Measurements from ENCODE around the gene CITED2. TPM values are rescaled to one million over a fixed set of nuclear protein-coding genes. Genes with fewer than 3 reads are reported as not detected.

The CITED2 gene
- total and polyA plus RNA-seq, 2 donors from 2014 or later = 72.1 to 215 TPM

DNA sequence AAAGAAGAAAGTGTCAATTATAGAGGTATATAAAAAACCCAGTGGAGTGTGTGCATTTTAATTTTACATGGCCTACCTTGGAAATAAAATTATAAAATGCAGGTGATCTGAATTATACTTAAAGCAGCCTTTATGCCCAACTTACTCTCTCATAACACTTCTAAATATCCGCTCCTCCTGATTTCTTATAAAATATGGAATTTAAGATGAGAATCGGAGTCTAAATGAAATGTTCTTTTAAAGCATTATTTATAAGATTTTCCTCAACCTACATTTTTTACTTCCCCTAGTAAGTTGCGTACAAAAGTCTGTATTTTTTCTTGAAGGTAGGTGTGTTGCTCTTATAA lies 3.5 kb downstream of the CITED2 start:
- no peak for DNase-seq
- H3K9me3 ChIP-seq (ENCODE audit: control insufficient read depth in 2 of 3, insufficient read depth in 1 of 3, low read length in 3 of 3) = no peaks in the 10 kb centered on the region
- H3K9ac ChIP-seq (ENCODE audit: low read length in 3 of 3) = peak overlapping the region; percentile 70 to 77 (median 74)
- TF ChIP-seq, protein P1, sequence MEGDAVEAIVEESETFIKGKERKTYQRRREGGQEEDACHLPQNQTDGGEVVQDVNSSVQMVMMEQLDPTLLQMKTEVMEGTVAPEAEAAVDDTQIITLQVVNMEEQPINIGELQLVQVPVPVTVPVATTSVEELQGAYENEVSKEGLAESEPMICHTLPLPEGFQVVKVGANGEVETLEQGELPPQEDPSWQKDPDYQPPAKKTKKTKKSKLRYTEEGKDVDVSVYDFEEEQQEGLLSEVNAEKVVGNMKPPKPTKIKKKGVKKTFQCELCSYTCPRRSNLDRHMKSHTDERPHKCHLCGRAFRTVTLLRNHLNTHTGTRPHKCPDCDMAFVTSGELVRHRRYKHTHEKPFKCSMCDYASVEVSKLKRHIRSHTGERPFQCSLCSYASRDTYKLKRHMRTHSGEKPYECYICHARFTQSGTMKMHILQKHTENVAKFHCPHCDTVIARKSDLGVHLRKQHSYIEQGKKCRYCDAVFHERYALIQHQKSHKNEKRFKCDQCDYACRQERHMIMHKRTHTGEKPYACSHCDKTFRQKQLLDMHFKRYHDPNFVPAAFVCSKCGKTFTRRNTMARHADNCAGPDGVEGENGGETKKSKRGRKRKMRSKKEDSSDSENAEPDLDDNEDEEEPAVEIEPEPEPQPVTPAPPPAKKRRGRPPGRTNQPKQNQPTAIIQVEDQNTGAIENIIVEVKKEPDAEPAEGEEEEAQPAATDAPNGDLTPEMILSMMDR (IDR thresholded peaks at IDR 0.05; ENCODE audit: borderline replicate concordance, extremely low read depth, insufficient read depth) = no peak
- FAIRE-seq = no peak
- no peaks in the 10 kb centered on the region for H3K27me3 ChIP-seq (ENCODE audit: control insufficient read depth, insufficient read depth, low read length)
- peaks cover 0 to 14% (median 5%) of the 10 kb centered on the region in 3 donors for H3K36me3 ChIP-seq (ENCODE audit: control insufficient read depth in 2 of 3, insufficient read depth in 3 of 3, low read length in 3 of 3)
- H3K4me3 ChIP-seq (ENCODE audit: low read length in 3 of 3) = peak overlapping the region; percentile 95 to 98 (median 97)
- H3K4me1 ChIP-seq (ENCODE audit: control insufficient read depth in 2 of 3, insufficient read depth in 2 of 3, low read depth in 1 of 3, low read length in 3 of 3) = peaks cover 0 to 14% (median 7%) of the 10 kb centered on the region in 3 donors
- intact Hi-C loops (cut with DNase I) = loop anchor here (10.0 kb wide), 1 partner anchor 684 kb away; no protein-coding TSS in a partner anchor
- peak overlapping the region; percentile 44 to 98 for H3K27ac ChIP-seq (ENCODE audit: low read depth in 2 of 2, low read length in 2 of 2)

DNA sequence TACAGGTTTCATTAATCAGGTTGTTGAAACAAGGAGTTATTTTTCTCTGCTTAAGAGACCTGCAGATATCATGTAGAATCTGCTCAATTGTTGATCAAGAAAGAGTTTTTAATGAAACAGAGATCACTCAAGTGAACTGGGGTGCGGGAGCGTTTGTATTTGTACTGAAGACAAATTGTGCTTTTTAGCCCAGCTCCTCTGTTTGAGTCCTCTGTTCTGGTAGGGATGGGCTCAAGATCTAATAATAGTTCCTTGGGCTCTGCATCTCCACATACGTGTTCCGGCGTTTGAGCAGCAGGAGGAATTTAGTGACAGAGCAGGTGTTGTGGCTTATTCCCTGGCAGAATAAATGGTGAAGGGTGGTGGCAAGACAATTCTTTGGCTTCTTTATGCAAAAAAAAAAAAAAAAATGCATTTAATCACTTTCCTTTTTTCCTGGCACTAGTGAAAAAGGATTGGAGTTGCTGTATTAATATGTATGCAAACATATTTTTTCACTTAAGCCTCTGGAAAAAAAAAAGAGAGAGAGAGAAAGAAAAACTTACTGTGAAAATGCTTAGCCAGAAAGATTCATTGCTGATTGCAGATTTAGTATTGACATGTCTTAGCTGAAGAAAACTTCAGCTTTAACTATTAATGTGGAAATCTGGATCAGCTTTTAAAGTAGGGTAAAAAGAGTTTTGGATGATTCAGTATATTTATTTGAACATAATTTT lies 4.0 kb downstream of the CITED2 start:
- intact Hi-C loops (cut with DNase I) = loop anchor here (10.0 kb wide), 1 partner anchor 684 kb away; no protein-coding TSS in a partner anchor
- no peak for FAIRE-seq
- H3K4me3 ChIP-seq (ENCODE audit: low read length in 3 of 3) = peak overlapping the region; percentile 18 to 97 (median 95)

DNA sequence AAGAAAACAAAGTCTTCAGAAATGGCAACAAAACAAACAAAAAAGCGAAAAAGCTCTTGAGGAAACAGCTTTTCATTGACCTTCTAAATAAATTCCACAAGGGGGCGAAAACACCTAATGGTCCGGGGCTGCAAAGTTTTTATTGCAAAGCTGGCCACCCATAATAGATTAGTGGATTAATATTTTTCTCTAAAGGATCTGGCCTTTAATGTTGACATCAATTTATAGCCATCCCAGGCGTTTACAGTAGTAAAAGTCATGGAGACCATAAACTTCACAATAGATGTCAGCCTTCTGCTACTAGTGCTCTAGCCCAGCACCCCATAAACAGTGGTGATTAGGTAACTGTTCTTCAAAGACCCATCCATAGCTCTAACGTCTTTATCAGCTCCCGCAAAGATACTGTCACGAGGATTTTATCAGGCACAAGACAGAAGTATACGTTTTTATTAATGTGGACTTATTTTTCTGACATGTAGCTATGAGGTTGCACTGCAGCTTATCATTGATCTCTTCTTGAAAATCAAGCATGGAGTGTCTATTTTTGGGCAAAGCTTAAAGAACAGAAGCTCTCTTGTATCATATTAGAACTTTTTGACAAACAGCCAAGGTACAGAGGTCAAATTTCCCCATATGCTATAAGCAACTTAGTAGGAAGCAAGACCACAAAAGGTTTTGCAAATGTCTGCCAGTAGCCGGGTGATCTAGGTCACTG lies 4.7 kb downstream of the CITED2 start:
- DNase-seq (peak in 3 of 5 donors; percentile 38 to 86 (median 83)), FAIRE-seq (peak; percentile 80)
- Histone ChIP-seq H3K4me3 (ENCODE audit: low read length in 3 of 3) (peak overlapping the region in 1 of 3 donors; percentile 97), H3K9me3 (ENCODE audit: control insufficient read depth in 2 of 3, insufficient read depth in 1 of 3, low read length in 3 of 3) (no peaks in the 10 kb centered on the region), H3K4me1 (ENCODE audit: control insufficient read depth in 2 of 3, insufficient read depth in 2 of 3, low read depth in 1 of 3, low read length in 3 of 3) (peaks cover 0 to 14% (median 7%) of the 10 kb centered on the region in 3 donors), H3K9ac (ENCODE audit: low read length in 3 of 3) (peak overlapping the region in 1 of 3 donors; percentile 74), H3K27ac (ENCODE audit: low read depth in 2 of 2, low read length in 2 of 2) (peak overlapping the region; percentile 47 to 49), H3K27me3 (ENCODE audit: control insufficient read depth, insufficient read depth, low read length) (no peaks in the 10 kb centered on the region), H3K36me3 (ENCODE audit: control insufficient read depth in 2 of 3, insufficient read depth in 3 of 3, low read length in 3 of 3) (peaks cover 0 to 14% (median 5%) of the 10 kb centered on the region in 3 donors)
- TF ChIP-seq, protein P1 (IDR thresholded peaks at IDR 0.05; ENCODE audit: borderline replicate concordance, extremely low read depth, insufficient read depth) = peak; percentile 66
- intact Hi-C loops (cut with DNase I) = loop anchor here (10.0 kb wide), 3 partner anchors 145 to 685 kb away; no protein-coding TSS in a partner anchor

More for the DNA sequence above, 4.0 kb downstream of the CITED2 start:
- TF ChIP-seq, protein P1 (IDR thresholded peaks at IDR 0.05; ENCODE audit: borderline replicate concordance, extremely low read depth, insufficient read depth) = no peak
- DNase-seq = peak in 3 of 5 donors; percentile 32 to 63 (median 59)
- H3K9me3 ChIP-seq (ENCODE audit: control insufficient read depth in 2 of 3, insufficient read depth in 1 of 3, low read length in 3 of 3) = no peaks in the 10 kb centered on the region
- H3K27ac ChIP-seq (ENCODE audit: low read depth in 2 of 2, low read length in 2 of 2) = peak overlapping the region; percentile 47 to 49
- H3K4me1 ChIP-seq (ENCODE audit: control insufficient read depth in 2 of 3, insufficient read depth in 2 of 3, low read depth in 1 of 3, low read length in 3 of 3) = peaks cover 0 to 14% (median 7%) of the 10 kb centered on the region in 3 donors
- H3K27me3 ChIP-seq (ENCODE audit: control insufficient read depth, insufficient read depth, low read length) = no peaks in the 10 kb centered on the region
- H3K36me3 ChIP-seq (ENCODE audit: control insufficient read depth in 2 of 3, insufficient read depth in 3 of 3, low read length in 3 of 3) = peaks cover 0 to 14% (median 5%) of the 10 kb centered on the region in 3 donors
- H3K9ac ChIP-seq (ENCODE audit: low read length in 3 of 3) = peak overlapping the region in 2 of 3 donors; percentile 74 to 77

Measured in kidney (tissue), 14 donors.